Mesenchymal stem cell (in vitro differentiated cells and primary cell): ENCODE results near the gene VN1R5.

Experiments
- DNase-seq: peaks from one replicate; pipeline ENCODE4 v3.0.0-alpha.2; 2013
- H2AFZ ChIP-seq: one replicate; pipeline ENCODE4 v1.6.1; 2013; ENCODE audit warnings: low read depth, mild to moderate bottlenecking, control low read depth, inconsistent platforms, low read length, moderate library complexity
- H2AK5ac ChIP-seq: 2 replicates; pipeline ENCODE4 v1.6.1; 2013; ENCODE audit warnings: low read length, moderate library complexity, mild to moderate bottlenecking, inconsistent platforms; ENCODE audit not compliant: severe bottlenecking
- H2BK120ac ChIP-seq: one replicate; pipeline ENCODE4 v1.6.1; 2013; ENCODE audit warnings: low read depth, mild to moderate bottlenecking, inconsistent platforms, low read length, moderate library complexity
- H2BK12ac ChIP-seq, 2 experiments: one replicate each; pipeline ENCODE4 v1.6.1; 2013; ENCODE audit warnings: inconsistent platforms in 2 of 2, low read length in 2 of 2, mild to moderate bottlenecking in 2 of 2, moderate library complexity in 2 of 2, control low read depth in 1 of 2
- H2BK15ac ChIP-seq: one replicate; pipeline ENCODE4 v1.6.1; 2013; ENCODE audit warnings: mild to moderate bottlenecking, low read depth, inconsistent platforms; ENCODE audit not compliant: poor library complexity, severe bottlenecking
- H2BK5ac ChIP-seq: 2 replicates; pipeline ENCODE4 v1.6.1; 2013; ENCODE audit warnings: low read depth, mild to moderate bottlenecking, low read length, control low read depth, inconsistent platforms; ENCODE audit not compliant: poor library complexity, severe bottlenecking
- H3K14ac ChIP-seq, 2 experiments: one replicate each; pipeline ENCODE4 v1.6.1; 2013; ENCODE audit warnings: inconsistent platforms in 2 of 2, low read length in 2 of 2, control low read depth in 1 of 2, mild to moderate bottlenecking in 1 of 2, moderate library complexity in 1 of 2
- H3K18ac ChIP-seq, 2 experiments: one replicate each; pipeline ENCODE4 v1.6.1; 2013; ENCODE audit warnings: inconsistent platforms in 2 of 2, low read length in 2 of 2, control low read depth in 1 of 2, low read depth in 1 of 2, mild to moderate bottlenecking in 1 of 2
- H3K23ac ChIP-seq, 2 experiments: one replicate each; pipeline ENCODE4 v1.6.1; 2013; ENCODE audit warnings: inconsistent platforms in 2 of 2, low read length in 2 of 2, mild to moderate bottlenecking in 2 of 2, moderate library complexity in 2 of 2, control low read depth in 1 of 2
- H3K27ac ChIP-seq: 2 replicates; pipeline ENCODE4 v1.5.1; 2013; ENCODE audit warnings: mild to moderate bottlenecking, moderate library complexity, low read length, control low read depth, inconsistent platforms; ENCODE audit not compliant: poor library complexity, severe bottlenecking
- H3K27me3 ChIP-seq, 2 experiments: 2 replicates each; pipeline versions ENCODE4 v1.6.1 to v1.7.0; 2013; ENCODE audit warnings: low read length in 2 of 2, mild to moderate bottlenecking in 2 of 2, moderate library complexity in 2 of 2, control low read depth in 1 of 2, inconsistent platforms in 1 of 2; ENCODE audit not compliant: control insufficient read depth in 1 of 2, insufficient read depth in 1 of 2
- H3K36me3 ChIP-seq, 2 experiments: 2 replicates each; pipeline versions ENCODE4 v1.6.1 to v1.7.0; 2013; ENCODE audit warnings: low read length in 2 of 2, control low read depth in 1 of 2, inconsistent platforms in 1 of 2, low read depth in 1 of 2, mild to moderate bottlenecking in 1 of 2; ENCODE audit not compliant: insufficient read depth in 2 of 2, control insufficient read depth in 1 of 2
- H3K4ac ChIP-seq, 2 experiments: one replicate each; pipeline ENCODE4 v1.6.1; 2013; ENCODE audit warnings: inconsistent platforms in 2 of 2, low read length in 2 of 2, mild to moderate bottlenecking in 2 of 2, moderate library complexity in 2 of 2, control low read depth in 1 of 2, low read depth in 1 of 2
- H3K4me1 ChIP-seq: 2 replicates; pipeline ENCODE4 v1.6.1; 2013; ENCODE audit warnings: low read depth, low read length, control low read depth; ENCODE audit not compliant: control insufficient read depth, insufficient read depth
- H3K4me2 ChIP-seq: 2 replicates; pipeline ENCODE4 v1.6.1; 2013; ENCODE audit warnings: low read length, mild to moderate bottlenecking, inconsistent platforms; ENCODE audit not compliant: poor library complexity, severe bottlenecking
- H3K4me3 ChIP-seq, 2 experiments: 2 replicates each; pipeline versions ENCODE4 v1.5.1 to v1.7.0; 2013; ENCODE audit warnings: low read length in 2 of 2, mild to moderate bottlenecking in 2 of 2, control low read depth in 1 of 2, low read depth in 1 of 2; ENCODE audit not compliant: insufficient read depth in 1 of 2
- H3K79me1 ChIP-seq: replicated peaks from 2 replicates; pipeline ENCODE4 v1.6.1; 2013; ENCODE audit warnings: mild to moderate bottlenecking, control low read depth, low read length, inconsistent platforms; ENCODE audit not compliant: poor library complexity, severe bottlenecking
- H3K9ac ChIP-seq: 2 replicates; pipeline ENCODE4 v1.7.0; 2013; ENCODE audit warnings: mild to moderate bottlenecking, low read length, moderate library complexity
- H3K9me3 ChIP-seq: 2 replicates; pipeline ENCODE4 v1.7.0; 2013; ENCODE audit warnings: mild to moderate bottlenecking, low read length; ENCODE audit not compliant: control insufficient read depth
- H4K8ac ChIP-seq: one replicate; pipeline ENCODE4 v1.6.1; 2013; ENCODE audit warnings: inconsistent platforms, mild to moderate bottlenecking, low read length, moderate library complexity
- H4K91ac ChIP-seq: one replicate; pipeline ENCODE4 v1.6.1; 2013; ENCODE audit warnings: mild to moderate bottlenecking, low read length, inconsistent platforms
- WGBS: methylation state at CpG from one replicate; pipeline ENCODE4 v1.1.7; 2013; ENCODE audit warnings: mixed read lengths; 5-methylcytosine and 5-hydroxymethylcytosine counted together

VN1R5 gene

DNA sequence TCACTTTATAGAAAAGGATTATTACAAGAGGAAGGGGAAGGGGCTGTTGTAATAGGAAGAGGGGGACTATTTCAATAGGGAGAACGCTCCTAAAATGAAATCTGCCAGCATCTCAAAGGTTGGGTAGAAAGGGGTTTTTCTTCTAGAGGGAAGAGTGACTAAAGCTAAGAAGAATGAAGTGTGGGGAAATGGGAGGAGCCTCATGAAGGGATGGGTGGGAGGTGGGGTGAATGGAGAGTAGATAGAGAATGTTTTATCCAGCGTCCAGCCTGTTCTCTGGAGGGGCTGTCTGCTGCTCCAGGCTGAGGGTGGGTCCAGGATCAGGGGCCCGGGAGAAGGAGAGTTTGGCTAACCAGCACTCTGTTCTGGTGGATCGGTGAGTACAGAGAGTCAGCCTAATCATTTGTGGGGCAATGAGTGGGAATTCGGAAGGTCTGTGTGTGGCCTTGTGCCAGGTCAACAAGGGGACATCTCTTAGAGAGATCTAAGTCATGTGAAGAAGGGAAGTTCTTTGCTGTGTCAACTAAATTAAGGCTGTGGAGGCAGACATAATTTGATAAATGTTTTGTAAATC lies 25.2 kb downstream of the VN1R5 start:
- no peak overlapping the region for H3K4me3 ChIP-seq
- peaks cover 0 to 3% of the 10 kb centered on the region in 2 experiments for H3K36me3 ChIP-seq
- no peak overlapping the region for H3K4ac ChIP-seq
- no peak for DNase-seq
- H4K8ac ChIP-seq, result no peak overlapping the region
- H3K4me1 ChIP-seq, result peaks cover 4% of the 10 kb centered on the region
- no peak overlapping the region for H3K14ac ChIP-seq
- H2BK120ac ChIP-seq, result no peak overlapping the region
- no peak overlapping the region for H3K27ac ChIP-seq
- H3K79me1 ChIP-seq, result no peaks in the 10 kb centered on the region
- H3K9me3 ChIP-seq, result peaks cover 11% of the 10 kb centered on the region
- H3K18ac ChIP-seq, result no peak overlapping the region
- no peak overlapping the region for H4K91ac ChIP-seq
- H3K4me2 ChIP-seq, result no peak overlapping the region
- no peak overlapping the region for H2BK12ac ChIP-seq
- no peaks in the 10 kb centered on the region for H3K27me3 ChIP-seq
- no peak overlapping the region for H2BK15ac ChIP-seq
- 81% methylated on average over 5 of the region's 5 CpGs for WGBS
- peak overlapping the region; percentile 11 for H2AK5ac ChIP-seq
- peak overlapping the region; percentile 5 for H2BK5ac ChIP-seq
- no peak overlapping the region for H3K23ac ChIP-seq
- H3K9ac ChIP-seq, result no peak overlapping the region
- H2AFZ ChIP-seq, result no peak overlapping the region

DNA sequence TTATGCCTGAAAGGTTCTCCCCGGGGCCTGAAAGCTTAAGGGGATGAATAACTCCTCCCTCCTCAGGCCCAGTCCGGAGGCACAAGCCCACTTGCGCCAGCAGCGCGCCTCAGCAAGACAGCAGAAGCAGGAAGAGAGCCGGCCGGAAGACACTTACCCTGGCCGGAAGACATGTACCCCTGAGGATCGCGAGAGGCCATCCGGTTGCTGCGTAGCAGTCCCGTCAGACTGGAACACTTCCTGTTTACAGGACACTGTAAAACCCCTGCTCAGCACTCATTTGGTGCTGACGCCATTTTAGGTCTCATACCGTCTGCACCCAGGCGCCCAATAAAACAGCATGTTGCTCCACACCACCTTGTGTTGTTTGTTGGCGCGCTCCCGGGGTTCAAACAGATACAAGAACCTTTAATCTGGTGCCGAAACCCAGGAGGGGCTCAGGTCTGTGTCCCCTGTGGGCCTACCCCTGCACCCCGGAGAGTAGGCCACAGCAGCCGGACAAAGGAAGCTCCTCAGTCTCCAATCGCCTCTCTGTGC lies 30.3 kb downstream of the VN1R5 start:
- 94% methylated on average over 23 of the region's 23 CpGs for WGBS

DNA sequence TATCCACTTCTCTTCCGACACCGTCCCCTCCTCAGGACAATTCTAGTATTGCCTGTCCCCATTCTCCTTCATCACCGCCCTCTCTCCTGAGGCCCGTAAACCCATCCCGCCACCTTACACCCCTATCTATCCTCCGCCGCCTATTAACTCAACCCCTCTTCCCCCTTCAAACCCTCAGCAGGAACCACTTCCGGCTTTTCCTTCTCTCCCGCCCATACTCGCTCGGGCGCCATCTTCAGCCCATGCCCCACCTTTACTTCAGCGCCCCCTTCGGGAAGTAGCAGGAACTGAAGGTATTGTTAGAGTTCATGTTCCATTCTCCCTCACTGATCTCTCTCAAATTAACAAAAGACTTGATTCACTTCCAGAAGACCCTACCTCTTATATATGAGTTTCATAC lies 31.6 kb downstream of the VN1R5 start:
- peaks cover 0 to 10% of the 10 kb centered on the region in 2 experiments for H3K36me3 ChIP-seq
- WGBS, result 97% methylated on average over 14 of the region's 14 CpGs
- H3K4me1 ChIP-seq, result peaks cover 6% of the 10 kb centered on the region
- no peak overlapping the region for H4K91ac ChIP-seq
- H2BK120ac ChIP-seq, result no peak overlapping the region
- no peak overlapping the region for H3K4me2 ChIP-seq
- no peaks in the 10 kb centered on the region for H3K27me3 ChIP-seq
- H3K4ac ChIP-seq, result no peak overlapping the region
- peaks cover 3% of the 10 kb centered on the region for H3K9me3 ChIP-seq
- no peak overlapping the region for H4K8ac ChIP-seq
- H3K79me1 ChIP-seq, result no peaks in the 10 kb centered on the region
- no peak overlapping the region for H2BK12ac ChIP-seq
- DNase-seq, result no peak
- no peak overlapping the region for H3K4me3 ChIP-seq
- no peak overlapping the region for H3K14ac ChIP-seq
- H2AK5ac ChIP-seq, result no peak overlapping the region
- H3K23ac ChIP-seq, result no peak overlapping the region
- H2BK5ac ChIP-seq, result no peak overlapping the region
- H3K9ac ChIP-seq, result no peak overlapping the region
- no peak overlapping the region for H3K18ac ChIP-seq
- no peak overlapping the region for H2BK15ac ChIP-seq
- no peak overlapping the region for H3K27ac ChIP-seq
- no peak overlapping the region for H2AFZ ChIP-seq

More for the DNA sequence above, 30.3 kb downstream of the VN1R5 start:
- Histone ChIP-seq H2AFZ (no peak overlapping the region), H3K9me3 (peaks cover 3% of the 10 kb centered on the region), H3K79me1 (no peaks in the 10 kb centered on the region), H3K18ac (no peak overlapping the region), H3K23ac (no peak overlapping the region), H2BK12ac (no peak overlapping the region), H3K4me1 (peaks cover under 1% of the 10 kb centered on the region), H3K9ac (no peak overlapping the region), H2BK15ac (no peak overlapping the region), H3K27me3 (no peaks in the 10 kb centered on the region), H3K14ac (no peak overlapping the region), H3K4me3 (no peak overlapping the region), H3K4me2 (no peak overlapping the region), H4K8ac (no peak overlapping the region), H2BK120ac (no peak overlapping the region), H2AK5ac (no peak overlapping the region), H2BK5ac (no peak overlapping the region), H4K91ac (no peak overlapping the region), H3K36me3 (peaks cover 0 to 10% of the 10 kb centered on the region in 2 experiments), H3K4ac (no peak overlapping the region), H3K27ac (no peak overlapping the region)
- no peak for DNase-seq

DNA sequence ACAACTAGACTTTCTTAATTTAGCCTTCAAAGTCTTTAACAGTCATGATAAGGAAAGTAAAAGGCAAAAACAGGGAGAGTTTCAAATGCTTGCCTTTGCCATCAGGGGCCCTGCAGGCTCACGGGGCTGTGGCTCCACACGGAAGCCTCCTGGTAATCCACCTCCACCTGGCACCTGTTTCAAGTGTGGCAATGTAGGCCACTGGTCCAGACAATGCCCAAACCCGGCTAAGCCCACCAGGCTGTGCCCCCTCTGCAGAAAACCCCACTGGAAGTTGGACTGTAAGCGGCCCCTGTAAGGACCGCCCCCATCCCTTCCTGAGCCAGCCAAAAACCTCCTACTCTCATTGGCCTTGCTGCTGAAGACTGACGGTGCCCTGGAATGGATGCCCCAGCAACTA lies 32.5 kb downstream of the VN1R5 start:
- Histone ChIP-seq H2BK12ac (no peak overlapping the region), H3K4me1 (peaks cover 9% of the 10 kb centered on the region), H2BK120ac (no peak overlapping the region), H3K4me2 (no peak overlapping the region), H3K4ac (no peak overlapping the region), H3K27ac (no peak overlapping the region), H3K27me3 (no peaks in the 10 kb centered on the region), H3K4me3 (no peak overlapping the region), H2AK5ac (no peak overlapping the region), H3K9me3 (peaks cover 3% of the 10 kb centered on the region), H4K91ac (no peak overlapping the region), H2AFZ (no peak overlapping the region), H3K23ac (no peak overlapping the region), H3K18ac (no peak overlapping the region), H3K9ac (no peak overlapping the region), H4K8ac (no peak overlapping the region), H2BK15ac (no peak overlapping the region), H3K14ac (no peak overlapping the region), H3K36me3 (peaks cover 0 to 10% of the 10 kb centered on the region in 2 experiments), H2BK5ac (no peak overlapping the region), H3K79me1 (no peaks in the 10 kb centered on the region)
- DNase-seq, result no peak
- 89% methylated on average over 6 of the region's 6 CpGs for WGBS
